OCI-LY3 (cell line): ENCODE measurements around the gene HIPK2.

Source experiments
- CTCF ChIP-seq: fragments of 200-600, 300-600 bp; sonication (generic); IDR thresholded peaks from 2 replicates; pipeline ENCODE4 v1.5.1; 2014; ENCODE audit warnings: antibody characterized with exemption, low read length, low read depth
- EZH2phosphoT487 ChIP-seq: fragments of 200-600 bp; shearing (Covaris generic); IDR thresholded peaks from 2 replicates; pipeline ENCODE4 v1.6.1; 2018; ENCODE audit warnings: antibody characterized with exemption, mixed run types, low read depth

- no peak for TF ChIP-seq CTCF
- no peak for TF ChIP-seq EZH2phosphoT487
Observed at GRCh38 chr7:139732471-139733167, 45.2 kb downstream of the HIPK2 start.
